H1 (cell line): ENCODE data around the gene CDC37. TPM values are rescaled to one million over a fixed set of nuclear protein-coding genes. Genes with fewer than 3 reads are reported as not detected.

ENCODE experiments used
- ASH2L ChIP-seq: fragments of 200-600, 300-600 bp; sonication (generic); IDR thresholded peaks from one replicate; pipeline ENCODE4 v1.7.1; 2017; ENCODE audit warnings: low read length
- ATF2 ChIP-seq: IDR thresholded peaks from 2 replicates; pipeline ENCODE4 v1.6.1; 2012; ENCODE audit warnings: low read length, inconsistent platforms
- BCL11A ChIP-seq, 2 experiments: IDR thresholded peaks; one replicate each; pipeline ENCODE4 v1.6.1; 2011; ENCODE audit warnings: low read depth in 2 of 2, low read length in 2 of 2, mild to moderate bottlenecking in 2 of 2
- BRCA1 ChIP-seq: IDR thresholded peaks from 2 replicates; pipeline ENCODE4 v1.6.1; 2012; ENCODE audit warnings: low read depth, low read length, improper control_type of control experiment
- CBX8 ChIP-seq: fragments of 300-800, 300-1000 bp; sonication (generic); IDR thresholded peaks from 2 replicates; pipeline ENCODE4 v1.7.1; 2016; ENCODE audit warnings: low read depth, low read length, borderline replicate concordance
- CHD1 ChIP-seq: IDR thresholded peaks from 2 replicates; pipeline ENCODE4 v1.6.1; 2012; ENCODE audit warnings: low read depth, low read length, improper control_type of control experiment
- CREB1 ChIP-seq: IDR thresholded peaks from 2 replicates; pipeline ENCODE4 v1.6.1; 2012; ENCODE audit warnings: inconsistent platforms
- CTBP2 ChIP-seq: IDR thresholded peaks from 2 replicates; pipeline ENCODE4 v1.7.0; 2011; ENCODE audit warnings: borderline replicate concordance, mild to moderate bottlenecking, moderate library complexity, mixed read lengths, low read length; ENCODE audit not compliant: insufficient read depth, insufficient read length
- EZH2 ChIP-seq: fragments of 200-600 bp; sonication (generic); IDR thresholded peaks from 2 replicates; pipeline ENCODE4 v1.7.1; 2012; ENCODE audit warnings: low read depth, mild to moderate bottlenecking, moderate library complexity, low read length, inconsistent platforms; ENCODE audit not compliant: severe bottlenecking
- KDM4A ChIP-seq: IDR thresholded peaks from one replicate; pipeline ENCODE4 v1.7.1; 2012; ENCODE audit warnings: low read depth, mild to moderate bottlenecking, moderate library complexity, low read length, inconsistent platforms; ENCODE audit not compliant: severe bottlenecking
- MAFK ChIP-seq: IDR thresholded peaks from 2 replicates; pipeline ENCODE4 v1.6.1; 2012; ENCODE audit warnings: low read depth, mild to moderate bottlenecking, improper control_type of control experiment, low read length
- POU5F1 ChIP-seq: IDR thresholded peaks from 2 replicates; pipeline ENCODE4 v1.6.1; 2011; ENCODE audit warnings: low read depth, mild to moderate bottlenecking, low read length, moderate library complexity
- RFX5 ChIP-seq: IDR thresholded peaks from 2 replicates; pipeline ENCODE4 v1.6.1; 2011; ENCODE audit warnings: low read depth, low read length, improper control_type of control experiment, borderline replicate concordance
- SIN3A ChIP-seq, 2 experiments: IDR thresholded peaks in 1 of 2; conservative IDR thresholded peaks in 1 of 2; 2 replicates each; pipeline ENCODE4 v1.6.1; 2011 to 2012; ENCODE audit warnings: low read length in 2 of 2, improper control_type of control experiment in 1 of 2, low read depth in 1 of 2, mild to moderate bottlenecking in 1 of 2
- SIRT6 ChIP-seq: IDR thresholded peaks from one replicate; pipeline ENCODE4 v1.7.1; 2012; ENCODE audit warnings: low read length, inconsistent platforms
- SRF ChIP-seq: IDR thresholded peaks from 2 replicates; pipeline ENCODE4 v1.6.1; 2011; ENCODE audit warnings: mild to moderate bottlenecking, low read depth, low read length, moderate library complexity
- SUZ12 ChIP-seq: fragments of 200-600 bp; sonication (generic); IDR thresholded peaks from 2 replicates; pipeline ENCODE4 v1.6.1; 2012; ENCODE audit warnings: mild to moderate bottlenecking, inconsistent platforms, low read length, moderate library complexity, mixed read lengths
- TAF1 ChIP-seq: IDR thresholded peaks from 2 replicates; pipeline ENCODE4 v1.6.1; 2011; ENCODE audit warnings: mild to moderate bottlenecking, low read depth, low read length
- TAF7 ChIP-seq: optimal IDR thresholded peaks from 2 replicates; pipeline ENCODE3; 2011; ENCODE audit warnings: low read depth, mild to moderate bottlenecking, inconsistent platforms, low read length, moderate library complexity, borderline replicate concordance
- TCF12 ChIP-seq: IDR thresholded peaks from 2 replicates; pipeline ENCODE4 v1.6.1; 2011; ENCODE audit warnings: low read depth, mild to moderate bottlenecking, low read length
- TEAD4 ChIP-seq: IDR thresholded peaks from 2 replicates; pipeline ENCODE4 v1.6.1; 2012; ENCODE audit warnings: low read depth, low read length, inconsistent platforms, mixed read lengths
- polyA plus RNA-seq, 7 experiments: library from polyadenylated mRNA; depleted of rRNA in 3 of 7; stranded (reverse) in 5 of 7; unstranded in 2 of 7; fragments of >200 nt in 5 of 7; fragments of 200-250 nt in 2 of 7; gene quantifications; 1 replicate in 5 of 7; 2 replicates in 1 of 7; 4 replicates in 1 of 7; pipeline versions ENCODE4 v1.2.1 to v1.2.3, GENCODE V29; 2011 to 2013; ENCODE audit warnings: missing spikeins in 2 of 7, mixed read lengths in 2 of 7
- total RNA-seq: library from RNA; stranded (reverse); fragmentation: NEBNext Ultra II Directional; extraction: Animal tissue kit (Norgen Biotek cat#: 25700); gene quantifications from 2 replicates; pipeline ENCODE4 v1.2.1, GENCODE V29; 2021
- TF ChIP-seq, protein P1 (sequence below): IDR thresholded peaks from 2 replicates; pipeline ENCODE4 v1.6.1; 2011; ENCODE audit warnings: low read depth, mild to moderate bottlenecking, low read length; ENCODE audit not compliant: insufficient read depth

CDC37 gene
- total and polyA plus RNA-seq, 2 of the 8 experiments (the other 6 are each of a cell fraction or from before 2014, with no cell fraction given), result 162 to 181 TPM

- TF ChIP-seq TAF1 (peak; percentile 85), CHD1 (no peak), BCL11A (IDR thresholded peaks at IDR 0.05; ENCODE audit: low read depth in 2 of 2, low read length in 2 of 2) (no peak), RFX5 (no peak), MAFK (no peak), TEAD4 (no peak), CREB1 (peak; percentile 91), ASH2L (peak; percentile 55), SRF (no peak), CBX8 (no peak), CTBP2 (peak; percentile 11), POU5F1 (no peak), SIN3A (conservative IDR thresholded peaks at IDR 0.05 in 1 of 2, IDR thresholded peaks at IDR 0.05 in 1 of 2; ENCODE audit: low read depth in 1 of 2, low read length in 2 of 2) (peak; percentile 66 to 98; a peak in 2 of 4 replicates), EZH2 (no peak), SIRT6 (no peak), ATF2 (no peak), SUZ12 (no peak), BRCA1 (no peak), KDM4A (peak; percentile 72), TCF12 (no peak), TAF7 (peak; percentile 57)
- TF ChIP-seq, protein P1, sequence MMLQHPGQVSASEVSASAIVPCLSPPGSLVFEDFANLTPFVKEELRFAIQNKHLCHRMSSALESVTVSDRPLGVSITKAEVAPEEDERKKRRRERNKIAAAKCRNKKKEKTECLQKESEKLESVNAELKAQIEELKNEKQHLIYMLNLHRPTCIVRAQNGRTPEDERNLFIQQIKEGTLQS, result no peak
These were observed at the start of gene CDC37 (continued) for GRCh38 chr19:10403137-10404021.
